Sigmoid colon (tissue), 7 donors: Measurements from ENCODE around the gene ELMO1. TPM values are rescaled to one million over a fixed set of nuclear protein-coding genes. Genes with fewer than 3 reads are reported as not detected.
A peak's percentile ranks its signal among the peaks of the same experiment; 100 is the strongest.

ENCODE experiments used
- DNase-seq: peaks from one replicate; pipeline ENCODE4 v3.0.0-alpha.2; 2019
- H3K27ac ChIP-seq, 4 donors: fragments of 200-600 bp; sonication (generic); one replicate each; pipeline ENCODE4 v1.5.1; 2016 to 2019; ENCODE audit warnings: mild to moderate bottlenecking in 1 of 4
- H3K27me3 ChIP-seq, 3 donors: fragments of 200-600 bp; sonication (generic); one replicate each; pipeline ENCODE4 v1.5.1; 2019; ENCODE audit warnings: mild to moderate bottlenecking in 1 of 3
- H3K36me3 ChIP-seq, 4 donors: fragments of 200-600 bp; sonication (generic); one replicate each; pipeline ENCODE4 v1.5.1; 2016 to 2019
- H3K4me1 ChIP-seq, 4 donors: fragments of 200-600 bp; sonication (generic); one replicate each; pipeline ENCODE4 v1.5.1; 2017 to 2019
- H3K4me3 ChIP-seq, 4 donors: fragments of 200-600 bp; sonication (generic); one replicate each; pipeline ENCODE4 v1.5.1; 2017 to 2019; ENCODE audit warnings: mild to moderate bottlenecking in 2 of 4, moderate library complexity in 1 of 4
- H3K9me3 ChIP-seq, 4 donors: fragments of 200-600 bp in 3 of 4; sonication (generic) in 3 of 4; one replicate each; pipeline versions ENCODE4 v1.5.1 to v1.6.1; 2013 to 2019
- CTCF ChIP-seq, 4 experiments: fragments of 450-650 bp in 3 of 4; fragments of 200-600 bp in 1 of 4; IDR thresholded peaks; one replicate each; pipeline ENCODE4 v1.5.1; 2016 to 2019; ENCODE audit warnings: antibody characterized with exemption in 4 of 4, mild to moderate bottlenecking in 3 of 4, moderate library complexity in 2 of 4
- EP300 ChIP-seq, 4 donors: sonication (generic); formaldehyde crosslinking; IDR thresholded peaks; one replicate each; pipeline ENCODE4 v1.6.1; 2017; ENCODE audit warnings: antibody characterized with exemption in 4 of 4
- POLR2A ChIP-seq, 2 donors: fragments of 450-650 bp; IDR thresholded peaks; one replicate each; pipeline ENCODE4 v1.6.1; 2016; ENCODE audit warnings: antibody characterized with exemption in 2 of 2, mild to moderate bottlenecking in 2 of 2, moderate library complexity in 2 of 2
- POLR2AphosphoS5 ChIP-seq, 4 donors: sonication (generic); formaldehyde crosslinking; IDR thresholded peaks; one replicate each; pipeline ENCODE4 v1.6.1; 2017; ENCODE audit warnings: antibody characterized with exemption in 4 of 4
- WGBS, 2 donors: extraction: QIAGEN DNeasy Blood & Tissue Kit; methylation state at CpG; one replicate each; pipeline ENCODE4 v1.1.7; 2013; 5-methylcytosine and 5-hydroxymethylcytosine counted together
- intact Hi-C: fragments of 100-400 bp; cut with DNase I; formaldehyde crosslinking; loops from one replicate; pipeline ENCODE4 v1.15.1; 2023
- polyA plus RNA-seq, 3 donors: library from polyadenylated mRNA; stranded (reverse); fragments of 200-250 nt; gene quantifications; one replicate each; pipeline ENCODE4 v1.2.3, GENCODE V29; 2013
- total RNA-seq, 4 donors: library from RNA; depleted of rRNA; stranded (reverse); fragments of >200 nt; gene quantifications; one replicate each; pipeline ENCODE4 v1.1.0, GENCODE V29; 2016
- donor health status: healthy with polysubstance abuse.
- donor health status: Bipolar disorder and iron deficiency.
- donor health status: healthy.

The ELMO1 gene
- total and polyA plus RNA-seq, 7 donors, result 2.3 to 63.1 (median 33.9) TPM

- intact Hi-C loops, result no loop called here
- Histone ChIP-seq H3K4me1 (peaks cover 0 to 8% (median 1%) of the 10 kb centered on the region in 4 donors), H3K27ac (no peak overlapping the region)
Measured at GRCh38 chr7:37424521-37424920, 24.1 kb downstream of the ELMO1 start.

GRCh38 chr7:37421861-37422500 is 26.7 kb downstream of the ELMO1 start:
- Histone ChIP-seq H3K9me3 (no peaks in the 10 kb centered on the region), H3K36me3 (no peaks in the 10 kb centered on the region), H3K27me3 (no peaks in the 10 kb centered on the region), H3K4me3 (no peak overlapping the region), H3K27ac (peak overlapping the region; percentile 26 to 59 (median 38)), H3K4me1 (peaks cover 0 to 8% (median 1%) of the 10 kb centered on the region in 4 donors)
- DNase-seq, result no peak
- intact Hi-C loops, result no loop called here
- WGBS, 2 donors, result 71 to 78% methylated on average over 6 of the region's 6 CpGs
- no peak for TF ChIP-seq EP300 (IDR thresholded peaks at IDR 0.05)
- no peak for TF ChIP-seq POLR2A (IDR thresholded peaks at IDR 0.05)
- peak; percentile 36 to 54 (median 44) for TF ChIP-seq POLR2AphosphoS5 (IDR thresholded peaks at IDR 0.05)

More at GRCh38 chr7:37424521-37424920, 24.1 kb downstream of the ELMO1 start:
- WGBS, 2 donors, result 85 to 90% methylated on average over 1 of the region's 1 CpG
- Histone ChIP-seq H3K36me3 (no peaks in the 10 kb centered on the region), H3K9me3 (no peaks in the 10 kb centered on the region), H3K27me3 (no peaks in the 10 kb centered on the region), H3K4me3 (no peak overlapping the region)
- no peak for TF ChIP-seq CTCF (IDR thresholded peaks at IDR 0.05)
- no peak for TF ChIP-seq POLR2A (IDR thresholded peaks at IDR 0.05)
- no peak for TF ChIP-seq POLR2AphosphoS5 (IDR thresholded peaks at IDR 0.05)
- TF ChIP-seq EP300 (IDR thresholded peaks at IDR 0.05), result no peak
- DNase-seq, result no peak

GRCh38 chr7:37420946-37421695 is 27.5 kb downstream of the ELMO1 start:
- H3K27me3 ChIP-seq, result no peaks in the 10 kb centered on the region
- no peaks in the 10 kb centered on the region for H3K36me3 ChIP-seq
- H3K4me1 ChIP-seq, result peaks cover 0 to 8% (median 1%) of the 10 kb centered on the region in 4 donors
- no peak for DNase-seq
- H3K4me3 ChIP-seq, result no peak overlapping the region
- intact Hi-C loops, result no loop called here
- H3K9me3 ChIP-seq, result no peaks in the 10 kb centered on the region
- H3K27ac ChIP-seq, result peak overlapping the region; percentile 26 to 59 (median 38)
- TF ChIP-seq POLR2A (IDR thresholded peaks at IDR 0.05) (no peak), EP300 (IDR thresholded peaks at IDR 0.05) (no peak), CTCF (IDR thresholded peaks at IDR 0.05) (no peak), POLR2AphosphoS5 (IDR thresholded peaks at IDR 0.05) (no peak)
- WGBS, 2 donors, result 48 to 64% methylated on average over 6 of the region's 6 CpGs

GRCh38 chr7:37419496-37419895 is 29.2 kb downstream of the ELMO1 start:
- peaks cover 0 to 8% (median 1%) of the 10 kb centered on the region in 4 donors for H3K4me1 ChIP-seq
- H3K4me3 ChIP-seq, result no peak overlapping the region
- DNase-seq, result no peak
- H3K9me3 ChIP-seq, result no peaks in the 10 kb centered on the region
- H3K27me3 ChIP-seq, result no peaks in the 10 kb centered on the region
- H3K27ac ChIP-seq, result no peak overlapping the region
- H3K36me3 ChIP-seq, result no peaks in the 10 kb centered on the region
- intact Hi-C loops, result no loop called here
- TF ChIP-seq EP300 (IDR thresholded peaks at IDR 0.05), result no peak

GRCh38 chr7:37418381-37418780 is 30.3 kb downstream of the ELMO1 start:
- Histone ChIP-seq H3K27ac (no peak overlapping the region), H3K4me1 (peaks cover 0 to 8% (median 1%) of the 10 kb centered on the region in 4 donors), H3K27me3 (no peaks in the 10 kb centered on the region), H3K9me3 (no peaks in the 10 kb centered on the region), H3K36me3 (no peaks in the 10 kb centered on the region), H3K4me3 (no peak overlapping the region)
- DNase-seq, result no peak
- intact Hi-C loops, result no loop called here
- TF ChIP-seq POLR2AphosphoS5 (IDR thresholded peaks at IDR 0.05) (no peak), POLR2A (IDR thresholded peaks at IDR 0.05) (no peak), EP300 (IDR thresholded peaks at IDR 0.05) (no peak), CTCF (IDR thresholded peaks at IDR 0.05) (no peak)
- 92 to 95% methylated on average over 6 of the region's 6 CpGs for WGBS, 2 donors
